ENCODE measurements around the gene GEN1. TPM values are rescaled to one million over a fixed set of nuclear protein-coding genes. Genes with fewer than 3 reads are reported as not detected.

The GEN1 gene
- total RNA-seq, 1 experiment from 2014 or later: 36.5 TPM

GRCh38 chr2:17713291-17713690, 40.6 kb upstream of the GEN1 start:
- Mint-ChIP-seq H3K4me1 (ENCODE audit: low read depth, unreplicated experiment) (peaks cover 2% of the 10 kb centered on the region), H3K4me3 (ENCODE audit: unreplicated experiment) (no peak overlapping the region), H3K36me3 (ENCODE audit: insufficient read depth, unreplicated experiment) (peaks cover 38% of the 10 kb centered on the region), H3K27me3 (ENCODE audit: insufficient read depth, unreplicated experiment) (no peaks in the 10 kb centered on the region), H3K27ac (ENCODE audit: unreplicated experiment) (no peak overlapping the region), H3K9me3 (ENCODE audit: unreplicated experiment) (no peaks in the 10 kb centered on the region)
- CTCF ChIA-PET: no interaction called here
- POLR2A ChIA-PET: no interaction called here
- Histone ChIP-seq H3K27me3 (replicated peaks; ENCODE audit: control insufficient read depth, insufficient read depth, low read length) (no peaks in the 10 kb centered on the region), H3K4me3 (ENCODE audit: low read depth, low read length) (no peak overlapping the region), H3K4me1 (no peaks in the 10 kb centered on the region), H3K36me3 (ENCODE audit: control insufficient read depth, insufficient read depth, low read length) (no peaks in the 10 kb centered on the region; the same call in 1 of the 2 replicates), H3K9me3 (no peaks in the 10 kb centered on the region)
- no TSS peak for BruUV-seq (replicated peaks)
- no peak for DNase-seq
- intact Hi-C loops (cut with micrococcal nuclease; ENCODE audit: unreplicated experiment): no loop called here
- TF ChIP-seq CTCF (IDR thresholded peaks at IDR 0.05; ENCODE audit: insufficient read depth in 1 of 2, low read depth in 1 of 2, low read length in 1 of 2, severe bottlenecking in 1 of 2, unreplicated experiment in 1 of 2): no peak

- ChIA-PET CTCF (no interaction called here), POLR2A (no interaction called here)
- peaks cover 7% of the 10 kb centered on the region for H3K4me1 Mint-ChIP-seq (ENCODE audit: low read depth, unreplicated experiment)
- no peak for DNase-seq
- peaks cover 6% of the 10 kb centered on the region; the same call in 1 of the 2 replicates for H3K4me1 ChIP-seq
- no peaks in the 10 kb centered on the region for H3K27me3 Mint-ChIP-seq (ENCODE audit: insufficient read depth, unreplicated experiment)
- H3K4me3 Mint-ChIP-seq (ENCODE audit: unreplicated experiment): no peak overlapping the region
- no peaks in the 10 kb centered on the region; the same call in 1 of the 2 replicates for H3K36me3 ChIP-seq (ENCODE audit: control insufficient read depth, insufficient read depth, low read length)
- intact Hi-C loops (cut with micrococcal nuclease; ENCODE audit: unreplicated experiment): loop anchor here (2.0 kb wide), 2 partner anchors 15 to 35 kb away; partner anchors contain the start of gene SMC6
- peaks cover 50% of the 10 kb centered on the region for H3K36me3 Mint-ChIP-seq (ENCODE audit: insufficient read depth, unreplicated experiment)
- no peaks in the 10 kb centered on the region for H3K9me3 Mint-ChIP-seq (ENCODE audit: unreplicated experiment)
- no peak for TF ChIP-seq CTCF (IDR thresholded peaks at IDR 0.05; ENCODE audit: insufficient read depth in 1 of 2, low read depth in 1 of 2, low read length in 1 of 2, severe bottlenecking in 1 of 2, unreplicated experiment in 1 of 2)
- no peak overlapping the region for H3K4me3 ChIP-seq (ENCODE audit: low read depth, low read length)
- H3K27me3 ChIP-seq (replicated peaks; ENCODE audit: control insufficient read depth, insufficient read depth, low read length): no peaks in the 10 kb centered on the region
- no peaks in the 10 kb centered on the region for H3K9me3 ChIP-seq
- H3K27ac Mint-ChIP-seq (ENCODE audit: unreplicated experiment): no peak overlapping the region
- BruUV-seq (replicated peaks): no TSS peak
Observed at GRCh38 chr2:17717666-17718065, 36.3 kb upstream of the GEN1 start.

- TF ChIP-seq CTCF (IDR thresholded peaks at IDR 0.05; ENCODE audit: insufficient read depth in 1 of 2, low read depth in 1 of 2, low read length in 1 of 2, severe bottlenecking in 1 of 2, unreplicated experiment in 1 of 2): no peak
- no peak for DNase-seq
- H3K4me3 ChIP-seq (ENCODE audit: low read depth, low read length): no peak overlapping the region
- peaks cover 42% of the 10 kb centered on the region for H3K36me3 Mint-ChIP-seq (ENCODE audit: insufficient read depth, unreplicated experiment)
- ChIA-PET POLR2A (interaction anchor here (0.6 to 1.3 kb wide), 2 partner anchors 35 to 41 kb away, joined by 5 read pairs; partner anchors contain the start of genes GEN1 and SMC6), CTCF (no interaction called here)
- no peaks in the 10 kb centered on the region for H3K27me3 Mint-ChIP-seq (ENCODE audit: insufficient read depth, unreplicated experiment)
- H3K36me3 ChIP-seq (ENCODE audit: control insufficient read depth, insufficient read depth, low read length): no peaks in the 10 kb centered on the region
- intact Hi-C loops (cut with micrococcal nuclease; ENCODE audit: unreplicated experiment): loop anchor here (2.0 kb wide), 2 partner anchors 14 to 34 kb away; partner anchors contain the start of gene SMC6
- H3K4me1 ChIP-seq: peaks cover 6% of the 10 kb centered on the region; the same call in 1 of the 2 replicates
- no peak overlapping the region for H3K27ac Mint-ChIP-seq (ENCODE audit: unreplicated experiment)
- H3K27me3 ChIP-seq (replicated peaks; ENCODE audit: control insufficient read depth, insufficient read depth, low read length): no peaks in the 10 kb centered on the region
- BruUV-seq (replicated peaks): no TSS peak
- H3K4me3 Mint-ChIP-seq (ENCODE audit: unreplicated experiment): no peak overlapping the region
- H3K4me1 Mint-ChIP-seq (ENCODE audit: low read depth, unreplicated experiment): peaks cover 7% of the 10 kb centered on the region
- no peaks in the 10 kb centered on the region for H3K9me3 ChIP-seq
- no peaks in the 10 kb centered on the region for H3K9me3 Mint-ChIP-seq (ENCODE audit: unreplicated experiment)
Observed at GRCh38 chr2:17718689-17719088, 35.2 kb upstream of the GEN1 start.
